ENCODE results near the gene TDRD15. TPM values are rescaled to one million over a fixed set of nuclear protein-coding genes. Genes with fewer than 3 reads are reported as not detected.

Gene TDRD15
- total RNA-seq (ENCODE audit: unreplicated experiment): not detected
- long read RNA-seq: 0 reads

GRCh38 chr2:21123473-21124393 is at the start of gene TDRD15:
TSS of gene TDRD15 (plus strand) at chr2:21123968. CDS start at chr2:21137468, 13,500 bp downstream.
- Mint-ChIP-seq H3K27ac (ENCODE audit: unreplicated experiment) (no peak within 1 kb of the TSS), H3K9me3 (ENCODE audit: unreplicated experiment) (no peaks in the 10 kb centered on the region), H3K4me3 (ENCODE audit: unreplicated experiment) (no peak within 1 kb of the TSS), H3K4me1 (ENCODE audit: low read depth, unreplicated experiment) (no peaks in the 10 kb centered on the region), H3K27me3 (ENCODE audit: unreplicated experiment) (no peaks in the 10 kb centered on the region), H3K36me3 (ENCODE audit: unreplicated experiment) (no peaks in the 10 kb centered on the region)
- DNase-seq: no peak
- no peak for TF ChIP-seq CTCF (IDR thresholded peaks at IDR 0.05; ENCODE audit: partially characterized antibody, unreplicated experiment)

GRCh38 chr2:21078296-21078695 is 45.5 kb upstream of the TDRD15 start:
- Mint-ChIP-seq H3K9me3 (ENCODE audit: unreplicated experiment) (no peaks in the 10 kb centered on the region), H3K36me3 (ENCODE audit: unreplicated experiment) (no peaks in the 10 kb centered on the region), H3K4me3 (ENCODE audit: unreplicated experiment) (no peak overlapping the region), H3K4me1 (ENCODE audit: low read depth, unreplicated experiment) (no peaks in the 10 kb centered on the region), H3K27me3 (ENCODE audit: unreplicated experiment) (no peaks in the 10 kb centered on the region), H3K27ac (ENCODE audit: unreplicated experiment) (no peak overlapping the region)
- no peak for DNase-seq
- TF ChIP-seq CTCF (IDR thresholded peaks at IDR 0.05; ENCODE audit: partially characterized antibody, unreplicated experiment): no peak

- no peaks in the 10 kb centered on the region for H3K4me1 Mint-ChIP-seq (ENCODE audit: low read depth, unreplicated experiment)
- H3K36me3 Mint-ChIP-seq (ENCODE audit: unreplicated experiment): no peaks in the 10 kb centered on the region
These were observed 40.3 kb upstream of the TDRD15 start for GRCh38 chr2:21083482-21083881.

GRCh38 chr2:21084401-21084800 is 39.4 kb upstream of the TDRD15 start:
- Mint-ChIP-seq H3K9me3 (ENCODE audit: unreplicated experiment) (no peaks in the 10 kb centered on the region), H3K36me3 (ENCODE audit: unreplicated experiment) (no peaks in the 10 kb centered on the region), H3K4me1 (ENCODE audit: low read depth, unreplicated experiment) (no peaks in the 10 kb centered on the region), H3K4me3 (ENCODE audit: unreplicated experiment) (no peak overlapping the region), H3K27ac (ENCODE audit: unreplicated experiment) (no peak overlapping the region), H3K27me3 (ENCODE audit: unreplicated experiment) (no peaks in the 10 kb centered on the region)
- TF ChIP-seq CTCF (IDR thresholded peaks at IDR 0.05; ENCODE audit: partially characterized antibody, unreplicated experiment): no peak
- DNase-seq: no peak

More at GRCh38 chr2:21083482-21083881, 40.3 kb upstream of the TDRD15 start:
- no peak overlapping the region for H3K4me3 Mint-ChIP-seq (ENCODE audit: unreplicated experiment)
- TF ChIP-seq CTCF (IDR thresholded peaks at IDR 0.05; ENCODE audit: partially characterized antibody, unreplicated experiment): no peak
- DNase-seq: no peak
- no peak overlapping the region for H3K27ac Mint-ChIP-seq (ENCODE audit: unreplicated experiment)
- no peaks in the 10 kb centered on the region for H3K9me3 Mint-ChIP-seq (ENCODE audit: unreplicated experiment)
- H3K27me3 Mint-ChIP-seq (ENCODE audit: unreplicated experiment): no peaks in the 10 kb centered on the region

GRCh38 chr2:21092308-21092869 is 31.4 kb upstream of the TDRD15 start:
- H3K4me3 Mint-ChIP-seq (ENCODE audit: unreplicated experiment): no peak overlapping the region
- H3K27ac Mint-ChIP-seq (ENCODE audit: unreplicated experiment): no peak overlapping the region

More at GRCh38 chr2:21092308-21092869, 31.4 kb upstream of the TDRD15 start:
- no peaks in the 10 kb centered on the region for H3K27me3 Mint-ChIP-seq (ENCODE audit: unreplicated experiment)
- no peak for DNase-seq
- no peaks in the 10 kb centered on the region for H3K4me1 Mint-ChIP-seq (ENCODE audit: low read depth, unreplicated experiment)
- TF ChIP-seq CTCF (IDR thresholded peaks at IDR 0.05; ENCODE audit: partially characterized antibody, unreplicated experiment): no peak
- H3K36me3 Mint-ChIP-seq (ENCODE audit: unreplicated experiment): no peaks in the 10 kb centered on the region
- H3K9me3 Mint-ChIP-seq (ENCODE audit: unreplicated experiment): no peaks in the 10 kb centered on the region

Data from glutamatergic neuron (in vitro differentiated cells).